ENCODE data around the gene TMEM131.
"Not testable (repeated sequence)": the region's sequence is repeated elsewhere in the genome, so short reads cannot be mapped to it uniquely, and the experiment has no call there.

TMEM131 gene, protein sequence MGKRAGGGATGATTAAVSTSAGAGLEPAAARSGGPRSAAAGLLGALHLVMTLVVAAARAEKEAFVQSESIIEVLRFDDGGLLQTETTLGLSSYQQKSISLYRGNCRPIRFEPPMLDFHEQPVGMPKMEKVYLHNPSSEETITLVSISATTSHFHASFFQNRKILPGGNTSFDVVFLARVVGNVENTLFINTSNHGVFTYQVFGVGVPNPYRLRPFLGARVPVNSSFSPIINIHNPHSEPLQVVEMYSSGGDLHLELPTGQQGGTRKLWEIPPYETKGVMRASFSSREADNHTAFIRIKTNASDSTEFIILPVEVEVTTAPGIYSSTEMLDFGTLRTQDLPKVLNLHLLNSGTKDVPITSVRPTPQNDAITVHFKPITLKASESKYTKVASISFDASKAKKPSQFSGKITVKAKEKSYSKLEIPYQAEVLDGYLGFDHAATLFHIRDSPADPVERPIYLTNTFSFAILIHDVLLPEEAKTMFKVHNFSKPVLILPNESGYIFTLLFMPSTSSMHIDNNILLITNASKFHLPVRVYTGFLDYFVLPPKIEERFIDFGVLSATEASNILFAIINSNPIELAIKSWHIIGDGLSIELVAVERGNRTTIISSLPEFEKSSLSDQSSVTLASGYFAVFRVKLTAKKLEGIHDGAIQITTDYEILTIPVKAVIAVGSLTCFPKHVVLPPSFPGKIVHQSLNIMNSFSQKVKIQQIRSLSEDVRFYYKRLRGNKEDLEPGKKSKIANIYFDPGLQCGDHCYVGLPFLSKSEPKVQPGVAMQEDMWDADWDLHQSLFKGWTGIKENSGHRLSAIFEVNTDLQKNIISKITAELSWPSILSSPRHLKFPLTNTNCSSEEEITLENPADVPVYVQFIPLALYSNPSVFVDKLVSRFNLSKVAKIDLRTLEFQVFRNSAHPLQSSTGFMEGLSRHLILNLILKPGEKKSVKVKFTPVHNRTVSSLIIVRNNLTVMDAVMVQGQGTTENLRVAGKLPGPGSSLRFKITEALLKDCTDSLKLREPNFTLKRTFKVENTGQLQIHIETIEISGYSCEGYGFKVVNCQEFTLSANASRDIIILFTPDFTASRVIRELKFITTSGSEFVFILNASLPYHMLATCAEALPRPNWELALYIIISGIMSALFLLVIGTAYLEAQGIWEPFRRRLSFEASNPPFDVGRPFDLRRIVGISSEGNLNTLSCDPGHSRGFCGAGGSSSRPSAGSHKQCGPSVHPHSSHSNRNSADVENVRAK (N-terminal part only)

GRCh38 chr2:97995734-97996624, at the start of gene TMEM131:
Gene TMEM131 (minus strand): TSS chr2:97995948. CDS start chr2:97995662, 286 bp downstream.
- DNase-seq (ENCODE audit: low read depth in 2 of 2) = peak; percentile 87 to 95

DNA sequence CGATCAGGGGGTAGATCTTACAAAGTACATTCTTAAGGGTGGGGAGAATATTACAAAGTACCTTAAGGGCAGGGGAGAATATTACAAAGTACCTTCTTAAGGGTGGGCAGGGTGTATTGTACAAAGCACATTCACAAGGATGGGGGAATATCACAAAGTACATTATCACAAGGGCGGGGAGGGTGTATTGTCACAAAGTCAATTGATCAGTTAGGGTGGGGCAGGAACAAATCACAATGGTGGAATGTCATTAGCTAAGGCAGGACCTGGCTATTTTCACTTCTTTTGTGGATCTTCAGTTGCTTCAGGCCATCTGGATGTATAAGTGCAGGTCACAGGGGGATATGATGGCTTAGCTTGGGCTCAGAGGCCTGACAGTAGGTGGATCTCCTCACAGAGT, 49.0 kb upstream of the TMEM131 start:
- not testable (repeated sequence) for DNase-seq (ENCODE audit: low read depth in 2 of 2)

DNA sequence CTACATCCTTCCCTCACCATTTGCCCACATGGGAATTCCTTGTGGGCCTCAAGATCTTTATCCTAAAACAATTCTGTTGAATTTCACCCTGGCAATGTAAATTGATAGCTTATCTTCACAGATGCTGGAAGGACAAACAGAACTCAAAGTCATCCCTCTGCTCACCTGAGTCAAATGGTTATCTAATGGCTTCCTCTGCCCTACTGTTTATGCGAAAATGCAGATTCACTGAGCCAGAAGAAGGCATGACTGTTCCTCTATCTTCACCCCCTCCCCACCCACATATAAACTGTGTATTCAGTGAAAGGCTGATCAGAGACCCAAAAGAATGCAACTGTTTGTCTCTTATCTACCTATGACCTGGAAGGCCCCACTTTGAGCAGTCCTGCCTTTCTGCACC, 47.4 kb upstream of the TMEM131 start:
- DNase-seq (ENCODE audit: low read depth in 2 of 2) = no peak

- no peak for DNase-seq (ENCODE audit: low read depth in 2 of 2)
Measured at GRCh38 chr2:98040331-98040939, 44.7 kb upstream of the TMEM131 start.

DNA sequence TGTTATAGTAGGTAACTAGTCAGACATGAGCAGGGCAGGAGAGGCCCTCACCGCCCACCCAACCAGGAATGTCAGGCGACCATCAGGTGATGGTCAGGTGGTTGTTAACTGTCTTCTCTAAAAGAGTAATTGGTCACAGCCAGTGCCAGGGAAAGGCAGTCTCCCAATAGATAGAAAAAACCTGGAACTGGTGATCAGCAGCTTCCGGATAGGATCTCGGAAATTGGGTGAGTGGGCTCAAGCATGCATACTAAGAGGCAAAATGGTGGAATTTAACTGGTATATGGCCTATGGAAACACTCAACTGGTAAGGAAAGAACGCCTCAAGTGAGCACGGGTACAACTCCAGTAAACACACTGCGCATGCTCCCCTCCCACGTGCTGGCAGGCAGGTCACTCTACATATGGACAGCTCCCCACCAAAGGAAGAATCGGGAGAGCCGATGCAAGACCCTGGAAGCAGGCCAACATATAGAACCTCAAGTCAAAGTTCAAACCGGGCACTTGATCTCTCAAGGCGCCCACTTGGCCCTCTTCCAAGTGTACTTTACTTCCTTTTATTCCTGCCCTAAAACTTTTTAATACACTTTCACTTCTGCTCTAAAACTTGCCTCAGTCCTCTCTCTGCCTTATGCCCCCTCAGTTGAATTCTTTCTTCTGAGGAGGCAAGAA, 43.5 kb upstream of the TMEM131 start:
- no peak for DNase-seq (ENCODE audit: low read depth in 2 of 2)

- no peak for DNase-seq (ENCODE audit: low read depth in 2 of 2)
Measured at GRCh38 chr2:98037666-98038336, 42.1 kb upstream of the TMEM131 start.

- no peak for DNase-seq (ENCODE audit: low read depth in 2 of 2)
Measured at GRCh38 chr2:98037206-98037605, 41.5 kb upstream of the TMEM131 start.

DNA sequence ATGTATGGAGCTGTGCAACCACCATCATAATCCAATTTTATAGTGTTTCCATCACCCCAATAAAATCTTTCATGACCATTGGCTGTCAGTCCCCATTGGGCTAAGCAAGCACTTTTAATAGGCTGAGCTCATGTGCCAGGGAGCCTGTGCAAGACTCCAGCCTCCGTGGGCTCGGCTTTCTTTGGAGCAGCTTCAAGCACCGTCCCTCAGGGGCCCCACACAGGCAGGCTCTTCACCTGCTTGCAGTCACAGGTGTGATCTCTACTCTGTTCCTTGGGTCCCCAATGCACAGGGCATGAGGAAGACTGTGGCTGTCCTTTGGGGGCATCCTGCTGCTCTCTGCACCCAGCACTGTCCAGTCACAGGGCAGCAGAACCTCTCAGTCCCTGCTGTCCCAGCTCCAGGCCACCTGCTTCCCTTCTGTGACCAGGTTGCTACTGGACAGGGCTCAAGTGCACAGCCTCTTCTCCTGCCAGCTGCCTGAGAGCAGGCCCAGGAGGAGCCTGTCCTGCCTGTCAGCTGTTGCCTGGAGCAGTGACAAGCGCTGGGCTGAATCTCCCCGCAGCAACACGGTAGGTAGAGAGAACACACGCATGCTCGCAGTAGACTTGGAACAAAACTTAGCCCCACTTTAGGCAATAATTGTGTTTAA, 40.7 kb upstream of the TMEM131 start:
- DNase-seq (ENCODE audit: low read depth in 2 of 2) = no peak

GRCh38 chr2:98034745-98035144, 39.0 kb upstream of the TMEM131 start:
- DNase-seq (ENCODE audit: low read depth in 2 of 2) = no peak

DNA sequence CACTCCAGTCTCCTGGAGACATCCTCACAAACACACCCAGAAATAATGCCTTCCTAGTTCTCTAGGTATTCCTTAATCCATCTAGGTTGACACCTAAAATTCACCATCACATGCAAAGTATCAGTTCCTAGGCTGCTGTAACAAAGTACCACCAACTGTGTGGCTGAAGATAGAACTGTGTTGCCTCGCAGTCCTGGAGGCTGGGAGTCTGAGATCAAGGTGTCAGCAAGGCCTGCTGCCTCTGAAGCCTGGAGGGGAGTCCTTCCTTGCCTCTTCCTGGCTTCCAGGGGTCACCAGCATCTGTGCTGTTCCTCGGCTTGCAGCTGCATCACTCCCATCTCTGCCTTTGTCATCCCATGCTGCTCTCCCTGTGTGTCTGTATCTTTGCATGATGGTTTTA, 36.3 kb upstream of the TMEM131 start:
- DNase-seq (ENCODE audit: low read depth in 2 of 2) = no peak

DNA sequence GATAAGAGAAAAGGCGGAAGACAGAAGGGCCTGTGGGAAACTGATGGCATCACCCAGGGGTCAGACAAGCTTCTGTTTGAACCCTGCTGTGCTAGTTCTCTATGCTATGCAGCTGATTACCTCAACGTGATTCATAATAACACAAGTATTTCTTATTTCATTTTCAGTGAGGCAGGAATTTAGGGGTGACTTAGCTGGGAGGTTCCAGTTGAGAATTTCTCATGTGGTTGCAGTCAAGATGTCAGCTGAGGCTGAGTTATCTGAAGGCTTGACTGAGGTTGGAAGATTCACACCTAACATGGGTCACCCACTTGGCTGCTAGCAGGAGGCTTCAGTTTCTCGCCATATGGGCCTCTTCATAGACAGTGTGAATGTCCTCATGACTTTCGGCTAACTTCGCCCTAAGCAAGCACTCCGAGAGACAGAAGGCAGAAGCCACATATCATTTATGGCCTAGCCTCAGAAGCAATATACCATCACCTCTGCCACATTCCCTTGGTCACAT, 34.0 kb upstream of the TMEM131 start:
- no peak for DNase-seq (ENCODE audit: low read depth in 2 of 2)

GRCh38 chr2:98028931-98029717, 33.4 kb upstream of the TMEM131 start:
- DNase-seq (ENCODE audit: low read depth in 2 of 2) = no peak

- no peak for DNase-seq (ENCODE audit: low read depth in 2 of 2)
Measured at GRCh38 chr2:98028101-98028561, 32.4 kb upstream of the TMEM131 start.

GRCh38 chr2:98027538-98027937, 31.8 kb upstream of the TMEM131 start:
- DNase-seq (ENCODE audit: low read depth in 2 of 2) = no peak

DNA sequence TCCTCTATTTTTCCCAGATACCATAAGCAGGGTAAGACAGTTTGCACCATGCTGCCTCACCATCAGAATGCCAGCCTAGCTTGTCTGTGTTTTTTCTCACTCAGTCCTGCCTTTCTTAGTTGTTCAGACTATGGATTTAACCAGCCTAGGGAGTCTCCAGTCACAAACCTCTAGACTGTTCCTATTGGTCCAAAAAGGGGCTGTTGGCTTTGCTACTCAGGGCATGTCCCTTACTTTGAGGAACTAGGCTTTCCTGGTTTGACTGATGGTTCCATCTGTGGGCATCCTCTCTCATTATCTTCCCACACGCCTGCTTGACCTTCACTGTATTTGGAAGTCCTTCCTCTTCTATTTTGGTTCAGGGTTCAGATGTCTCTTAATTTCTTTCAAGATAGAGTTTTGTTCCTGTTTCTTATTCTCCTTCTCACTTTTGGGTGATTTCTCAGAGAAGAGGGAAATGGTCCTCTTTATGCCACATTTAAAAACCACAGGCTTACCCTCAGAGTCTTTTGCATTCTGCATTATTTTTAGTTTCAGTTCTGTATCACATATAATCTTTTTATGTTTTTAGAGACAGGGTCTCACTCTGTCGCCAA, 31.3 kb upstream of the TMEM131 start:
- no peak for DNase-seq (ENCODE audit: low read depth in 2 of 2)

DNA sequence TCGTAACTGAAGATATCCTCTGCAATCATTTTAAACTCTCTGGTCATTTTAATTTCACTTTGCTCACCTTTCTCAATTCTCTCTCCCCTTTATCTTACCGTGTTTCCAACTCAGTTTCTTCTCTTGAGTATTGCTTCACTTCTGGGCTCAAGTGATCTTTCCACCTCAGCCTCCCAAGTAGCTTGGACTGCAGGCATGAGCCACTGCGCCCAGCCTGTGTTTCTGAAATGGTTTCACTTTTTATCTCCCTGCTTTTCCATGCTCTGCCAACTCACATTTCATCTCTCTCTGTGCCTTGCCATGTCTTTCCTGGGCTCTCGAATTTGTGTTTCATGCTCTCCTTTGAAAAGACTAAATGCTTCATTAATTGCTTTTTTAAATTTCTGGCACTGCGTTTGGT, 30.5 kb upstream of the TMEM131 start:
- DNase-seq (ENCODE audit: low read depth in 2 of 2) = no peak

DNA sequence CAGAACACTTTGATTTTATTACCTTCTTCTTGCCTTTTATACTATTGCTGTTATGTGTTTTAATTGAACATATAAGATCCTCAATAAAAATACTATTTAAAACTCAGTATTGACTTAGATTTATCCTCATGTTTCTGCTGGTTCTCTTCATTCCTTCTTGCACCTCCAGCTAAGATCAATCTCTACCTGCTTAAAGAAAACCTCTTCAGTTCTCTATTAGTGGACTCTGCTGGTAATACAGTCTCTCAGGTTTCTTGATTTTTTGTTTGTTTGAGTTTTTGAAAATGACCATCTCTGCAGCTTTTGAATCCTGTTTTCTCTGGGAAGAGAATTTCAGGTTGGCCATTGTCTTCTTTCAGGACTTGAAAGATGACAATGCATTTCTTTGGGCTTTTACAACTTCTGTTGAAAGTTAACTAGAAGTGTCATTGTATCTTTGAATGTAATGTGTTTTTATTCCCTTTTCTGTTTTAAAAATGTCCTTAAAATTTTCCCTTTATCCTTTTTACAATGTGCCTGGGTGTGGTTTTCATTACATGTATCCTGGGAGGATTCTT, 29.8 kb upstream of the TMEM131 start:
- no peak for DNase-seq (ENCODE audit: low read depth in 2 of 2)

Measured in stimulated activated CD4-positive, alpha-beta T cell treated with anti-CD3 and anti-CD28 coated beads, Interleukin-1b, Interleukin-23, amount 100 ng/mL, for 1 hour (primary cell).